ENCODE measurements around the gene KIF5C.
A peak's percentile ranks its signal among the peaks of the same experiment; 100 is the strongest.

KIF5C gene

GRCh38 chr2:148989882-148990493 lies 115.0 kb downstream of the KIF5C start:
- peak; percentile 59 for DNase-seq (ENCODE audit: low spot score)

DNA sequence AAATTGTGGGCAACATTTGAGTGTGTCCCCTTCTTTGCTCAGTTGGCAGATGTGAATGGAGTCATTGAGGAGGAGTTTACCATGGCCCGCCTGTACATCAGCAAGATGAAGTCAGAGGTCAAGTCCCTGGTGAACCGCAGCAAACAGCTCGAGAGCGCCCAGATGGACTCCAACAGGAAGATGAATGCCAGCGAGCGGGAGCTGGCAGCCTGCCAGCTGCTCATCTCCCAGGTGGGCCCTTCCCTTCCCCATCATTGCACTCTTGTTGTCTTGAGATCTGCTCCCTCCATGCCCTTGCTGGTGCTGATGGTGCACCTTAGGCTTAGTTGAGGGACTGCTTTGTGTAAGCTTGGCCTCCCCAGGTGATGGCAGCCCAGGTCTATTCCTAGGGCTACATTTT lies 115.9 kb downstream of the KIF5C start:
- no peak for DNase-seq (ENCODE audit: low spot score)

DNA sequence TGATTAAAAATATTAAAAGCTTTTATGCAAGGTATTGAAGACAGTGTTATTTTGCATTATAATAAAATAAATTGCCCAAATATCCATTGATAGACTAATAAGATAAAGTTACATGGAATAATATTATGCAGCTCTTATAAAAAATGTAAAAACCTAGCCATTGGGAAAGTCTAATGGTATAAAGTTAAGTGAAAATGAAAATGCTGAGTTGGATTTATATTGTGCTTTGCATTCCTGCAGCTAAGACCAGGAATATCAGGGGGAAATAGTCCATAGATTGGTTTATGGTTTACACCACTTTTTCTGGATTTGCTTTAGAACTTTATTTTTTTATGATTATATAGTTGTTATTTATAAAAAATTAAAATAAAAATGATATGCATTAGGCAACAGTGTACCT lies 117.4 kb downstream of the KIF5C start:
- DNase-seq (ENCODE audit: low spot score) = no peak

DNA sequence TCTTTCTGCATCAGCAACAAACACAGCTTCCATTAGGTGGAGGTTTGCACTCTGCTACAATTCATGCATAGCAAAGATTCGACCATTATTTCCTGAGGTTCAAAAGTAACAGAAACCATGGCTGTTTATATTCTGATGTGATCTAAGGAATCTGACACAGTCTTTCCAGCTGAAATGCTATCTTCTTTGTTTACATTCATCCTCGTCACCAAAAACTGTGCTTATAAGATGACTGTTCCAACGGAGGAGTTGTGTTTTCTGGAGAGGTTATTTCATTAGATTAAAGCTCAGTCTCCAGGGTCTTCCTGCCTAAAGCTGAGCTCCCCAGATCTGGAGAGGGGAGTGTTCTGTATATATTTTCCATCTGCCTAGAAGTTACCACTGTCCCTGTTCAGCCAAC lies 118.3 kb downstream of the KIF5C start:
- DNase-seq (ENCODE audit: low spot score) = no peak

DNA sequence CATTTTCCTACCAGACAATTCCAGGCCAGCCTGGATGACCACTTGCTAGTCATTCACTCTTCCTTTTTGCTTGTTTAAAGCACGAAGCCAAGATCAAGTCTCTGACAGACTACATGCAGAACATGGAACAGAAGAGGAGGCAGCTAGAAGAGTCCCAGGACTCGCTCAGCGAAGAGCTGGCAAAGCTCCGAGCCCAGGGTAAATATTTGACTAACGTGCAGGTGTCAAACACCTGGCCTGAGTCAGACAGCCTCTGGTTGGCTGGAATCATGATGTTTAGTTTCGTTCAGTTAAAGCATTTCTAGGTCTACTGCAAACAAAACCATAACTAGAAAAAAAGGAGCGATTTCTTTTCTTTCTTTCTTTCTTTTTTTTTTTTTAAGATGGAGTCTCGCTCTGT lies 119.3 kb downstream of the KIF5C start:
- DNase-seq (ENCODE audit: low spot score) = no peak

GRCh38 chr2:148996805-148997204 lies 121.8 kb downstream of the KIF5C start:
- DNase-seq (ENCODE audit: low spot score) = no peak

DNA sequence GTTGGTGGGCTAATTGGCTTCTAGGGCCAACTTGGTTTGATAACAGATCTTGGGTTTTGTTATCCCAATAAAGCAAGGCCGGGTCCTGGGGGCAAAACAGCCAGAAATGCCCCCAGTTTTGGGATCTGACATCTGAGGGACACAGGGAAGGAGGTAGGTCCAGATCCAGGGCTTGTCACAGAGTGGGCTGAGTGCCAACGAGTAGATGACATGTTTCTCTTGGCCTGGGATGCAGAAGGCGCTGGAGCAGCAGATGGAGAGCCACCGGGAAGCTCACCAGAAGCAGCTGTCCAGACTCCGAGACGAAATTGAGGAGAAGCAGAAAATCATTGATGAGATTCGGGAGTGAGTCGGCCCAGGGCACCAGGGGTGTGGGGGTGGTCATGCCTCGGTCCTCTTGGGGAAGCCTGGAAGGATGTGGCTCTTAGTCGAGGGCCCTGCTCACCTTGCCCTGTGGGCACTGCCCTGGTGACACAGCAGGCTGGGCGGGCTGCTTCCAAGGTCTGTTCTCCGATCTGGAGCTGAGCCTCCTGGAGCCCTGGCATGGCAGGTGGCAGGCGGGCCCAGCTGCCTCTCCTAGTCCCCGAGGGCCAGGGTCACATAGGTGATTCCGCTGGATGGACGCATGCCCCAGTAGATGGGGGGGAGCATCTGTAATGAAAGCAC lies 123.3 kb downstream of the KIF5C start:
- no peak for DNase-seq (ENCODE audit: low spot score)

- DNase-seq (ENCODE audit: low spot score) = no peak
Observed at GRCh38 chr2:148998831-148999200, 123.8 kb downstream of the KIF5C start.

DNA sequence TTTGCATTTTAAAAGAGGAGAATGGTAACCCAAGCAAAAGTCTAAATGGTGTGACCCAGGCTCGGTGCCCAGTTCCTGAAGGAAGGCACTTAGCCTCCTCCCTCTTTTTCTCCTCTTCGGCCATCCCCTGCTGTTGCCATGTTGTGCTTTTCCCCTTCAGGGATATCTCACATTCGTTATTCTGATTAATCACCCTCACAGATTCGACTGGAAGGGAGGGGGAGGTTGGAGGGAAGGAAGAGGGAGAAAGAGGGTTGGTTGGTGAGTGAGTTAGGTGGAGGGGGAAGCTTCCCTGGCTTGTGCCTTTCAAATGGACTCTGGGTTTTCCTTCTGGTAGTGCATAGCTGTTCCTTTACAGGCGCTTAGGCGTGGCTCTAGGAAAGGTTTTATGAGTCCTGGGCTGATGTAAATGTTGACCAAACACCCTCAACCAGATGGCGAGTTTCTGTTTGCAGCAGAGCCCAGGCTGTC lies 124.5 kb downstream of the KIF5C start:
- DNase-seq (ENCODE audit: low spot score) = no peak

DNA sequence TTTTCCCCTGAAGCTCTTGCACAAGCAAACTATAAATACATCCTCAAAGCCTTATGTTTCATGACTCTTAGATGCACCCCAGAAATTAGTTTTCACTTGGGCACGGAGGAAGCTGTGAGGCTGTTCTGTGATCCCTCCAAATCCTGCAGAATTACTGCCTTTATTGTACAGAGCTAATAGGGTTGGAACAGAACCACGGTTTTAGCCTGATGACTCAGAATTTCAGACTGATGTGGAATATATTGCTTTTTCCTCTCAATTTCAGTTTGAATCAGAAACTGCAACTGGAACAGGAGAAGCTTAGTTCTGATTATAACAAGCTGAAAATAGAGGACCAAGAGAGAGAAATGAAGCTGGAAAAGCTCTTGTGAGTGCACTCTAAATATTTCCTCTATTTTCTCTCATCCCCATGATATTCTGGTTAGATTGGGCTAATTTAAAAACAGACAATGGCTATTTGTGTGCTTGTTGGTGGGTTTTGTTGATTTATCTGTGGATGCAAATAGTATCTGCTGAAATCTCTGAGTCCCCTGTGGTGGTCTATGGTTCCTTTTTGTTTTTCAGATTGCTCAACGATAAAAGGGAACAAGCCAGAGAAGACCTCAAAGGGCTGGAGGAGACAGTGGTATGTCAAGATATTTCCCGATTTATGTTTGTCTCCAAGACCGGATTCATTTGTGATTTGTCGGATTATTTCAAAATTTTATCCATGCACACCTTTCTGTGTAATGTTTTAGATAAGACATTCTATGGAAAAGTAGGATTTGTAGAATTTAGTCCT lies 125.3 kb downstream of the KIF5C start:
- DNase-seq (ENCODE audit: low spot score) = no peak

GRCh38 chr2:149001496-149001895 lies 126.5 kb downstream of the KIF5C start:
- DNase-seq (ENCODE audit: low spot score) = no peak

- DNase-seq (ENCODE audit: low spot score) = no peak
Observed at GRCh38 chr2:149002378-149002890, 127.4 kb downstream of the KIF5C start.

GRCh38 chr2:149002891-149003740 lies 128.1 kb downstream of the KIF5C start:
- no peak for DNase-seq (ENCODE audit: low spot score)

GRCh38 chr2:149004836-149005235 lies 129.8 kb downstream of the KIF5C start:
- no peak for DNase-seq (ENCODE audit: low spot score)

DNA sequence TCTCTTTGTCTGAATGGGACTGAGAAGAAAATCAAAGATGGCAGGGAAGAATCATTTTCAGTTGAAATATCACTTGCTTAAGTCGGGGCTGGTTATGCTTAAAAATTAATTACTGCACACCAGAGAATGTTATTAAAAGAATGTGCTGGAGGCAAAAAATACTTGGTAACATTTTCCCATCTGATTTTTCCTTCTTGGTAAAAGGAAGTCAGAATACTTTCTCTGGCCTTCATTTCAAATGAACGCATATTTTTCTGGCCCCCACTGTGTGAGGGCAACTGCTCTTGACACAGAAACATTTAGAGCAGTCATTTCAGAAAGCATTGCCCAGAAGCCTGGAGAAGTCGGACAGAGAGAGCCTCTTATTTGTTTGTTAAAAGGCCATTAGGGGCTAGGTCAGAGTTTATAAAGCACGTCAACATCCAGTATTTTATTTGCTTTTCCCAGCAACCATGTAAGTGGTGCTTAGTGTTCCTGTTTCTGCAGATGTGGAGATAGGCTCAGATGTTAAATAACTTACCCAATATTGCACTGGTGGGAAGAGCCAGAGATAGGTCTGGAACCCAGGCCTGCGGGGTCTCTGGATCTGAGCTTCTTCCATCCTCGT lies 130.5 kb downstream of the KIF5C start:
- DNase-seq (ENCODE audit: low spot score) = no peak

DNA sequence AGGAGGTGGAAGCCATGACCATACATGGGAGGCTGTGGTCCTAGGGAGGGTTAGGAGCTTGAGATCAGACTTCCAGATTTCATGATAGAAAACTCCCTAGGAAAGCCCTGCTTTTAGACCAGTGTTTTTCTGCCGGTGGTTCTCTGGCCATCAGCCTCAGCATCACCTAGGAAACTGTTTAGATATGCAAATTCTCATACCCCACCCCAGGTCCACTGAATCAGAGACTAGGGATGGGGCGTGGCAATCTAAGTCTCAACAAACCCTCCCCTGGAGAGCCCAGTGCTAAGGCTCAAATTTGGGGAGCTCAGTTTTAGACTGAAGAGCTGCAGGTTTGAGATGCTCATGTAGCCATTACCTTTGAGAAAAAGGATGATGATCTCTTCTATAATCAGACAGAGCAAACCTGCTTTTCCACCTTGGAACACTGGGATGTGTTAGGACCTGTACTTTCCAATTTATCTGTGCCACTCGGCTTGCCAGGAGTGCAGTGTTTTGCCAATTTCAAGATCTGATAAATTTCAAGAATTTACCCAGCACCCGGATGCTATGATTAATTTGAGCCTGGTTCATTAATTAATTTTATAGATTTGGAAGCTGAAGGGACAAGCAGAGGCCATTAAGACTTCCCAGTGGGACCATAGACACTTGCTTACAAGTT lies 132.0 kb downstream of the KIF5C start:
- DNase-seq (ENCODE audit: low spot score) = no peak

GRCh38 chr2:149008381-149008780 lies 133.4 kb downstream of the KIF5C start:
- no peak for DNase-seq (ENCODE audit: low spot score)

- DNase-seq (ENCODE audit: low spot score) = no peak
Observed at GRCh38 chr2:149009576-149010461, 134.8 kb downstream of the KIF5C start.

GRCh38 chr2:149012545-149012944 lies 137.5 kb downstream of the KIF5C start:
- DNase-seq (ENCODE audit: low spot score) = no peak

DNA sequence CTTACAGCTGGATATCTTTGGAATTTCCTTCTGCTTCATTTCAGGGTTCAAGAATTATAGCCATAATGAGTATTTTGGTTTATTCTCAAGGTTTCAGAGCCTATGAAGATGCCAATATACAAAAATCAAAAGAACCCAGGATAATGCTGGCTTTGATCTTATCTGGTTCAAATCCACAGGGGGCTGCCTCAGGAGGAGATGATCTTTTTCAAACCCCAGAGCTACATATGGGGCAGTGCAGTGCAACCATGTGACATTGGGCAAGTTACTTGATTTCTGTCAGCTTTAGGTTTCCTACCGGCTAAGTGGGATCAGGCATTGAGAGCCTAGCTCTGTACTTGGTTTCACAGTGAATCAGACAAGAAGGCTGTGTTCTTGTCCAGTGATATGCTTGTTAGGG lies 140.5 kb downstream of the KIF5C start:
- no peak for DNase-seq (ENCODE audit: low spot score)

Data from HuH-7.5 (cell line).